Endodermal cell (in vitro differentiated cells): Measurements from ENCODE around the gene CPED1. TPM values are rescaled to one million over a fixed set of nuclear protein-coding genes. Genes with fewer than 3 reads are reported as not detected.

Source experiments
- DNase-seq: peaks from one replicate; pipeline ENCODE4 v3.0.0-alpha.2; 2017
- H3K27ac ChIP-seq: 2 replicates; pipeline ENCODE4 v1.5.1; 2013; ENCODE audit warnings: mild to moderate bottlenecking, low read depth, low read length, moderate library complexity
- H3K27me3 ChIP-seq: 2 replicates; pipeline ENCODE4 v1.6.1; 2013; ENCODE audit warnings: mild to moderate bottlenecking, low read length, moderate library complexity; ENCODE audit not compliant: insufficient read depth, control insufficient read depth, poor library complexity, severe bottlenecking
- H3K36me3 ChIP-seq: 2 replicates; pipeline ENCODE4 v1.7.0; 2013; ENCODE audit warnings: mild to moderate bottlenecking, low read length, moderate library complexity; ENCODE audit not compliant: control insufficient read depth, insufficient read depth
- H3K4me1 ChIP-seq: one replicate; pipeline ENCODE4 v1.7.0; 2013; ENCODE audit warnings: low read length; ENCODE audit not compliant: control insufficient read depth, insufficient read depth
- H3K4me3 ChIP-seq: 2 replicates; pipeline ENCODE4 v1.5.1; 2013; ENCODE audit warnings: mild to moderate bottlenecking, low read length, moderate library complexity
- H3K9ac ChIP-seq: 2 replicates; pipeline ENCODE4 v1.6.1; 2013; ENCODE audit warnings: mild to moderate bottlenecking, low read length, moderate library complexity; ENCODE audit not compliant: poor library complexity, severe bottlenecking; ENCODE audit errors: extremely low read depth
- H3K9me3 ChIP-seq: 2 replicates; pipeline ENCODE4 v1.6.1; 2013; ENCODE audit warnings: mild to moderate bottlenecking, low read length, moderate library complexity; ENCODE audit not compliant: control insufficient read depth
- H3K27ac Mint-ChIP-seq: 2 replicates; pipeline ENCODE4 v1.8.0; 2020; ENCODE audit warnings: mixed read lengths
- H3K27me3 Mint-ChIP-seq: 2 replicates; pipeline ENCODE4 v1.8.0; 2021; ENCODE audit warnings: mild to moderate bottlenecking, mixed read lengths; ENCODE audit not compliant: insufficient read depth
- H3K36me3 Mint-ChIP-seq: 2 replicates; pipeline ENCODE4 v1.8.0; 2020; ENCODE audit warnings: low read depth, mixed read lengths
- H3K4me1 Mint-ChIP-seq: 2 replicates; pipeline ENCODE4 v1.8.0; 2020; ENCODE audit warnings: mixed read lengths
- H3K4me3 Mint-ChIP-seq: 2 replicates; pipeline ENCODE4 v1.8.0; 2020; ENCODE audit warnings: mild to moderate bottlenecking, moderate library complexity, mixed read lengths
- H3K9me3 Mint-ChIP-seq: 2 replicates; pipeline ENCODE4 v1.8.0; 2020; ENCODE audit warnings: mild to moderate bottlenecking, mixed read lengths
- CTCF ChIP-seq: fragments of 200-600 bp; sonication (generic); conservative IDR thresholded peaks from 2 replicates; pipeline ENCODE4 v1.5.0; 2021; ENCODE audit warnings: antibody characterized with exemption, mild to moderate bottlenecking
- WGBS, 2 experiments: methylation state at CpG; one replicate each; pipeline versions ENCODE4 v1.1.5 to v1.1.7; 2013; ENCODE audit warnings: missing lambda C conversion rate in 2 of 2, mixed read lengths in 1 of 2; ENCODE audit not compliant: insufficient coverage in 1 of 2, insufficient read length in 1 of 2; 5-methylcytosine and 5-hydroxymethylcytosine counted together
- total RNA-seq, 2 donors: library from RNA; stranded (reverse); fragmentation: NEBNext Ultra II Directional in 1 of 2; extraction: Animal tissue kit (Norgen Biotek cat#: 25700) in 1 of 2; gene quantifications; 2 replicates in 1 of 2; 3 replicates in 1 of 2; pipeline ENCODE4 v1.2.1, GENCODE V29; 2021

Gene CPED1
- total RNA-seq, 2 donors from 2014 or later: 1.1 TPM; not detected in 1

- Histone ChIP-seq H3K4me3 (peak overlapping the region; percentile 83), H3K27me3 (peaks cover 51% of the 10 kb centered on the region), H3K27ac (no peak overlapping the region), H3K9me3 (no peaks in the 10 kb centered on the region), H3K4me1 (no peaks in the 10 kb centered on the region), H3K36me3 (no peaks in the 10 kb centered on the region), H3K9ac (no peak overlapping the region)
- no peaks in the 10 kb centered on the region for H3K36me3 Mint-ChIP-seq
- H3K27ac Mint-ChIP-seq: no peak overlapping the region
- peak overlapping the region; percentile 63 for H3K4me3 Mint-ChIP-seq
- peak; percentile 87 for DNase-seq
- H3K9me3 Mint-ChIP-seq: no peaks in the 10 kb centered on the region
- peaks cover 14% of the 10 kb centered on the region for H3K4me1 Mint-ChIP-seq
- 20 to 22% methylated on average over 33 to 47 of the region's 47 CpGs for WGBS, 2 experiments
- TF ChIP-seq CTCF: peak; percentile 53
- H3K27me3 Mint-ChIP-seq: peaks cover 57% of the 10 kb centered on the region
Observed at GRCh38 chr7:121329191-121330052, 340.9 kb downstream of the CPED1 start.

GRCh38 chr7:121330053-121330833 lies 341.7 kb downstream of the CPED1 start:
- Histone ChIP-seq H3K4me1 (no peaks in the 10 kb centered on the region), H3K9me3 (no peaks in the 10 kb centered on the region), H3K27ac (no peak overlapping the region), H3K4me3 (peak overlapping the region; percentile 83), H3K9ac (peak overlapping the region; percentile 40), H3K27me3 (peaks cover 51% of the 10 kb centered on the region), H3K36me3 (no peaks in the 10 kb centered on the region)
- DNase-seq: peak; percentile 75
- no peaks in the 10 kb centered on the region for H3K9me3 Mint-ChIP-seq
- H3K4me1 Mint-ChIP-seq: peaks cover 14% of the 10 kb centered on the region
- H3K4me3 Mint-ChIP-seq: peak overlapping the region; percentile 63
- H3K36me3 Mint-ChIP-seq: no peaks in the 10 kb centered on the region
- peaks cover 58% of the 10 kb centered on the region for H3K27me3 Mint-ChIP-seq
- TF ChIP-seq CTCF: no peak
- H3K27ac Mint-ChIP-seq: no peak overlapping the region
- 0 to 2% methylated on average over 10 to 52 of the region's 52 CpGs for WGBS, 2 experiments

GRCh38 chr7:121331048-121331447 lies 342.5 kb downstream of the CPED1 start:
- H3K9me3 Mint-ChIP-seq: no peaks in the 10 kb centered on the region
- H3K4me1 Mint-ChIP-seq: peaks cover 14% of the 10 kb centered on the region
- H3K27ac ChIP-seq: no peak overlapping the region
- peaks cover 58% of the 10 kb centered on the region for H3K27me3 Mint-ChIP-seq
- no peak overlapping the region for H3K4me3 ChIP-seq
- H3K4me1 ChIP-seq: no peaks in the 10 kb centered on the region
- H3K27me3 ChIP-seq: peaks cover 51% of the 10 kb centered on the region
- no peaks in the 10 kb centered on the region for H3K9me3 ChIP-seq
- no peaks in the 10 kb centered on the region for H3K36me3 Mint-ChIP-seq
- H3K4me3 Mint-ChIP-seq: no peak overlapping the region
- WGBS, 2 experiments: 86% methylated on average over 4 of the region's 4 CpGs; no CpG with 5 or more reads in 1 of the 2 experiments
- H3K36me3 ChIP-seq: no peaks in the 10 kb centered on the region
- no peak for TF ChIP-seq CTCF
- no peak overlapping the region for H3K27ac Mint-ChIP-seq
- DNase-seq: no peak
- H3K9ac ChIP-seq: no peak overlapping the region
